ENCODE measurements around the gene TRAPPC11.
"Not testable (repeated sequence)": the region's sequence is repeated elsewhere in the genome, so short reads cannot be mapped to it uniquely, and the experiment has no call there.

The TRAPPC11 gene

DNA sequence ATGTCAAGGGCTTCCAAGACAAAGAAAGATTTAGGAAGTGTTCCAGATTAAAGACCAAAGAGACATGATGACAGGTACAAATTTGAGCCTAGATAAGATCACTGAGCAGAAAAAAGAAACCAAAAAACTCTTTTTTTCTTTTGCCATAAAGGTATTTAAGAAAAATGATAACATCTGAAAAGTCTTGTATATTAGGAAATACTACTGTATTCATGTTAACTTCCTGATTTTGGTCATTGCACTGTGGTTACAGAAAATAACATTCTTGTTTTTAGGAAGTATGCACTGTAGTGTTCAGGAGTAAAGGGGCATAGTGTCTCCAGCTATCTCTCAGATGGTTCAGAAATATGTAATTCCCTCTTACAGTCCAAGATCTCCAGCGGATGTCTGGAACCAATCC is 37.2 kb upstream of the TRAPPC11 start:
- Histone ChIP-seq H4K91ac (ENCODE audit: low read length) (no peak overlapping the region), H3K4me2 (ENCODE audit: low read length, poor library complexity, severe bottlenecking) (no peak overlapping the region), H3K4me3 (ENCODE audit: insufficient read depth in 1 of 2, low read depth in 1 of 2, low read length in 2 of 2) (no peak overlapping the region), H3K14ac (ENCODE audit: low read length in 2 of 2) (no peak overlapping the region), H3K9me3 (ENCODE audit: control insufficient read depth, low read length) (no peaks in the 10 kb centered on the region), H2BK120ac (ENCODE audit: low read depth, low read length) (no peak overlapping the region), H3K27ac (ENCODE audit: low read length, poor library complexity, severe bottlenecking) (no peak overlapping the region), H3K79me1 (replicated peaks; ENCODE audit: low read length, poor library complexity, severe bottlenecking) (no peaks in the 10 kb centered on the region), H3K4me1 (ENCODE audit: control insufficient read depth, insufficient read depth, low read depth, low read length) (peaks cover 7% of the 10 kb centered on the region), H2AK5ac (ENCODE audit: low read length, severe bottlenecking) (no peak overlapping the region), H3K23ac (ENCODE audit: low read length in 2 of 2) (no peak overlapping the region), H2BK12ac (ENCODE audit: low read length in 2 of 2) (no peak overlapping the region), H3K18ac (ENCODE audit: low read depth in 1 of 2, low read length in 2 of 2) (no peak overlapping the region), H3K4ac (ENCODE audit: low read depth in 1 of 2, low read length in 2 of 2) (no peak overlapping the region), H3K36me3 (ENCODE audit: control insufficient read depth in 1 of 2, insufficient read depth in 2 of 2, low read depth in 1 of 2, low read length in 2 of 2) (no peaks in the 10 kb centered on the region), H2BK15ac (ENCODE audit: low read depth, poor library complexity, severe bottlenecking) (no peak overlapping the region), H4K8ac (ENCODE audit: low read length) (no peak overlapping the region), H3K27me3 (ENCODE audit: control insufficient read depth in 1 of 2, insufficient read depth in 1 of 2, low read length in 2 of 2) (no peaks in the 10 kb centered on the region), H2BK5ac (ENCODE audit: low read depth, low read length, poor library complexity, severe bottlenecking) (no peak overlapping the region), H2AFZ (ENCODE audit: low read depth, low read length) (no peak overlapping the region), H3K9ac (ENCODE audit: low read length) (no peak overlapping the region)
- DNase-seq = no peak
- whole genome bisulfite sequencing = 100% methylated on average over 1 of the region's 1 CpG

DNA sequence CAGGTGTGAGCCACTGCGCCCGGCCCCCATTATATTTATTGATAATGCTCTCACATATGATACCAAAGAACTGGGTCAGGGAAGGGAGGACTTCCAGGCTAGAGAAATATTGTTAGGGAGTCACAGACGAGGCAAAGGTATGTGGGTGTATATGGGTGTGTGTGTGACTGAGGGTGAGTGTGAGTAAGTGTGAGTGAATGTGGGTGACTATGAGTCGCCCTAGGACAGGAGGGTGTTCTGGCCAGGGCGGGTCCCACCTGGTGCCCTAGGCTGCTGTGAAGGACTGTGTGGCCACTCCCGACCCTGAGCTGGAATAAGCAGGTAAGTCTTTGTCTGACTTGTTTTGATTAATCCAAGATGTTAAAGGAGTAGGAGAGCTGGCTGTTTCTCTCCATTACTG is 34.5 kb upstream of the TRAPPC11 start:
- no peak overlapping the region for H2BK5ac ChIP-seq (ENCODE audit: low read depth, low read length, poor library complexity, severe bottlenecking)
- H3K4ac ChIP-seq (ENCODE audit: low read depth in 1 of 2, low read length in 2 of 2) = no peak overlapping the region
- no peak overlapping the region for H2AK5ac ChIP-seq (ENCODE audit: low read length, severe bottlenecking)
- H3K9ac ChIP-seq (ENCODE audit: low read length) = no peak overlapping the region
- H3K14ac ChIP-seq (ENCODE audit: low read length in 2 of 2) = no peak overlapping the region
- H2AFZ ChIP-seq (ENCODE audit: low read depth, low read length) = no peak overlapping the region
- no peak overlapping the region for H4K8ac ChIP-seq (ENCODE audit: low read length)
- H3K27ac ChIP-seq (ENCODE audit: low read length, poor library complexity, severe bottlenecking) = no peak overlapping the region
- no peak overlapping the region for H3K4me3 ChIP-seq (ENCODE audit: insufficient read depth in 1 of 2, low read depth in 1 of 2, low read length in 2 of 2)
- DNase-seq = no peak
- H3K79me1 ChIP-seq (replicated peaks; ENCODE audit: low read length, poor library complexity, severe bottlenecking) = no peaks in the 10 kb centered on the region
- no peaks in the 10 kb centered on the region for H3K27me3 ChIP-seq (ENCODE audit: control insufficient read depth in 1 of 2, insufficient read depth in 1 of 2, low read length in 2 of 2)
- no peak overlapping the region for H3K18ac ChIP-seq (ENCODE audit: low read depth in 1 of 2, low read length in 2 of 2)
- no peaks in the 10 kb centered on the region for H3K36me3 ChIP-seq (ENCODE audit: control insufficient read depth in 1 of 2, insufficient read depth in 2 of 2, low read depth in 1 of 2, low read length in 2 of 2)
- 88% methylated on average over 6 of the region's 6 CpGs for WGBS
- no peaks in the 10 kb centered on the region for H3K9me3 ChIP-seq (ENCODE audit: control insufficient read depth, low read length)
- no peaks in the 10 kb centered on the region for H3K4me1 ChIP-seq (ENCODE audit: control insufficient read depth, insufficient read depth, low read depth, low read length)
- H3K4me2 ChIP-seq (ENCODE audit: low read length, poor library complexity, severe bottlenecking) = no peak overlapping the region
- no peak overlapping the region for H2BK15ac ChIP-seq (ENCODE audit: low read depth, poor library complexity, severe bottlenecking)
- H3K23ac ChIP-seq (ENCODE audit: low read length in 2 of 2) = no peak overlapping the region
- H4K91ac ChIP-seq (ENCODE audit: low read length) = no peak overlapping the region
- no peak overlapping the region for H2BK120ac ChIP-seq (ENCODE audit: low read depth, low read length)
- no peak overlapping the region for H2BK12ac ChIP-seq (ENCODE audit: low read length in 2 of 2)

DNA sequence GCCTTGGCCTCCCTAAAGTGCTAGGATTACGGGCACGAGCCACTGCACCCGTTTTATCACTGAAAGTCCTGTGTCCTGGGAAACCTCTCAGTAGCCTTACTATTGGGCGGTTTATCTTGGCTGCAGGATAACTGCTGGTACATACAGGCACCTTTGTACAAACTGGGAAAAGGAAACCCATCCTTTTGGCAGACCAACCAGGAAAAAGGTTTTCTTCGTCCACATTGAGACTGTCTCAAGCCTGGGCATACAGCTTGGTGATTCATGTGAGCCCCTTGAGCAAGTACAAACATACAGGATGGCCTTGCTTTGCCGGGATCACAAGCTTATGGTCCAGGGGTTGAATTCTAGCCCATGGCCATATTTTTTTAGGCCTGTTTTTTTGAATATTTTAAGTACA is 32.9 kb upstream of the TRAPPC11 start:
- H3K4ac ChIP-seq (ENCODE audit: low read depth in 1 of 2, low read length in 2 of 2) = no peak overlapping the region
- no peak overlapping the region for H2AFZ ChIP-seq (ENCODE audit: low read depth, low read length)

DNA sequence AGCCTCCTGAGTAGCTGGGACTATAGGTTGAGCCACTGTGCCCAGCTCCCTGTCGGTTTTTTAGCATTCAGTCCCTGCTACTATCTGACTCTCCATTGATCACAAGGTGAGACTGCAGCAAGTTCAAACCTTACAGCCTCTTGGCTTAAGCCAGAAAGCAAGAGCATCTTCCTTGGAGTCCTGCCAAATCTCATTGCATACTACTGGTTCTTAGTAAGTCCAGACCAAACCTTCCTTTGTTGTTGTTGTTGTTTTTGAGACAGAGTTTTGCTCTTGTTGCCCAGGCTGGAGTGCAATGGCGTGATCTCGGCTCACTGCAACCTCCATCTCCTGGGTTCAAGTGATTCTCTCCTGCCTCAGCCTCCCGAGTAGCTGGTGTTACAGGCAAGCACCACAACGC is 31.8 kb upstream of the TRAPPC11 start:
- WGBS = 99% methylated on average over 5 of the region's 5 CpGs
- not testable (repeated sequence) for H3K14ac ChIP-seq (ENCODE audit: low read length in 2 of 2)

More for the DNA sequence above, 32.9 kb upstream of the TRAPPC11 start:
- Histone ChIP-seq H3K27ac (ENCODE audit: low read length, poor library complexity, severe bottlenecking) (no peak overlapping the region), H2BK12ac (ENCODE audit: low read length in 2 of 2) (no peak overlapping the region), H3K14ac (ENCODE audit: low read length in 2 of 2) (no peak overlapping the region), H3K9me3 (ENCODE audit: control insufficient read depth, low read length) (no peaks in the 10 kb centered on the region), H4K91ac (ENCODE audit: low read length) (no peak overlapping the region), H3K4me3 (ENCODE audit: insufficient read depth in 1 of 2, low read depth in 1 of 2, low read length in 2 of 2) (no peak overlapping the region), H3K4me1 (ENCODE audit: control insufficient read depth, insufficient read depth, low read depth, low read length) (no peaks in the 10 kb centered on the region), H3K27me3 (ENCODE audit: control insufficient read depth in 1 of 2, insufficient read depth in 1 of 2, low read length in 2 of 2) (no peaks in the 10 kb centered on the region), H3K18ac (ENCODE audit: low read depth in 1 of 2, low read length in 2 of 2) (no peak overlapping the region), H2BK5ac (ENCODE audit: low read depth, low read length, poor library complexity, severe bottlenecking) (no peak overlapping the region), H3K79me1 (replicated peaks; ENCODE audit: low read length, poor library complexity, severe bottlenecking) (no peaks in the 10 kb centered on the region), H3K4me2 (ENCODE audit: low read length, poor library complexity, severe bottlenecking) (no peak overlapping the region), H4K8ac (ENCODE audit: low read length) (no peak overlapping the region), H2BK15ac (ENCODE audit: low read depth, poor library complexity, severe bottlenecking) (no peak overlapping the region), H3K23ac (ENCODE audit: low read length in 2 of 2) (no peak overlapping the region), H2AK5ac (ENCODE audit: low read length, severe bottlenecking) (no peak overlapping the region), H3K9ac (ENCODE audit: low read length) (no peak overlapping the region), H3K36me3 (ENCODE audit: control insufficient read depth in 1 of 2, insufficient read depth in 2 of 2, low read depth in 1 of 2, low read length in 2 of 2) (no peaks in the 10 kb centered on the region), H2BK120ac (ENCODE audit: low read depth, low read length) (no peak overlapping the region)
- 89% methylated on average over 6 of the region's 6 CpGs for whole genome bisulfite sequencing
- no peak for DNase-seq

More for the DNA sequence above, 31.8 kb upstream of the TRAPPC11 start:
- H2BK12ac ChIP-seq (ENCODE audit: low read length in 2 of 2); H3K4ac ChIP-seq (ENCODE audit: low read depth in 1 of 2, low read length in 2 of 2); H3K18ac ChIP-seq (ENCODE audit: low read depth in 1 of 2, low read length in 2 of 2); DNase-seq; H3K4me1 ChIP-seq (ENCODE audit: control insufficient read depth, insufficient read depth, low read depth, low read length); H2BK120ac ChIP-seq (ENCODE audit: low read depth, low read length); H3K4me2 ChIP-seq (ENCODE audit: low read length, poor library complexity, severe bottlenecking); H3K27ac ChIP-seq (ENCODE audit: low read length, poor library complexity, severe bottlenecking); H4K8ac ChIP-seq (ENCODE audit: low read length); H2BK15ac ChIP-seq (ENCODE audit: low read depth, poor library complexity, severe bottlenecking); H2AFZ ChIP-seq (ENCODE audit: low read depth, low read length); H3K4me3 ChIP-seq (ENCODE audit: insufficient read depth in 1 of 2, low read depth in 1 of 2, low read length in 2 of 2); H3K9ac ChIP-seq (ENCODE audit: low read length); H3K23ac ChIP-seq (ENCODE audit: low read length in 2 of 2); H3K36me3 ChIP-seq (ENCODE audit: control insufficient read depth in 1 of 2, insufficient read depth in 2 of 2, low read depth in 1 of 2, low read length in 2 of 2); H4K91ac ChIP-seq (ENCODE audit: low read length); H3K79me1 ChIP-seq (replicated peaks; ENCODE audit: low read length, poor library complexity, severe bottlenecking); H3K27me3 ChIP-seq (ENCODE audit: control insufficient read depth in 1 of 2, insufficient read depth in 1 of 2, low read length in 2 of 2); H3K9me3 ChIP-seq (ENCODE audit: control insufficient read depth, low read length); H2AK5ac ChIP-seq (ENCODE audit: low read length, severe bottlenecking); H2BK5ac ChIP-seq (ENCODE audit: low read depth, low read length, poor library complexity, severe bottlenecking): not testable (repeated sequence)

Data from mesenchymal stem cell (in vitro differentiated cells and primary cell).